Fibroblast of mammary gland (primary cell): Measurements from ENCODE around the gene FOXO3.

Source experiments
- DNase-seq: peaks from one replicate; pipeline ENCODE4 v3.0.0-alpha.2; 2010; ENCODE audit warnings: low read depth
- H3K4me3 ChIP-seq: 2 replicates; pipeline ENCODE4 v1.5.1; 2011; ENCODE audit warnings: low read depth, mild to moderate bottlenecking, low read length, moderate library complexity; ENCODE audit not compliant: control insufficient read depth
- TF ChIP-seq, protein P1 (sequence below): conservative IDR thresholded peaks from 2 replicates; pipeline ENCODE4 v1.5.1; 2011; ENCODE audit warnings: low read depth, low read length, inconsistent platforms; ENCODE audit not compliant: control insufficient read depth, insufficient read depth

FOXO3 gene

DNA sequence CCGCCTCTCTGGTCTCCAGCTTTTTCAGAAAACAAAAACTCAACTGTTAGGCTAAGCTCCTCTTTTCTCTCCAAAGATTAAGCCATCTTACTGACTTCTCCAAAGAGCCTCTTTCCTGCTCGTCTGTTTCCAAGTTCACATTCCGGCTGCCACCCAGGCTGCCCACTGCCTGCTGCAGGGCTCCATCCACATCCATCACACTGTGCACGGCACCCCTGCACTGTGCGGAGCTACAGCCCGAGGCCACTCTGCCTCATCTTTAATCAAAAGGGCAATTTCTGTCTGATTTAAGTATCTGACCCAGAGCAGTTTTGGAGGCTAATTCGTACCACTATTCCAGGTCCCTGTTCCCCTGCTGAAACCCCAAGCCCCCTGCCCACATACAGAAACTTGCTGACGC is 145.9 kb downstream of the FOXO3 start:
- TF ChIP-seq, protein P1, sequence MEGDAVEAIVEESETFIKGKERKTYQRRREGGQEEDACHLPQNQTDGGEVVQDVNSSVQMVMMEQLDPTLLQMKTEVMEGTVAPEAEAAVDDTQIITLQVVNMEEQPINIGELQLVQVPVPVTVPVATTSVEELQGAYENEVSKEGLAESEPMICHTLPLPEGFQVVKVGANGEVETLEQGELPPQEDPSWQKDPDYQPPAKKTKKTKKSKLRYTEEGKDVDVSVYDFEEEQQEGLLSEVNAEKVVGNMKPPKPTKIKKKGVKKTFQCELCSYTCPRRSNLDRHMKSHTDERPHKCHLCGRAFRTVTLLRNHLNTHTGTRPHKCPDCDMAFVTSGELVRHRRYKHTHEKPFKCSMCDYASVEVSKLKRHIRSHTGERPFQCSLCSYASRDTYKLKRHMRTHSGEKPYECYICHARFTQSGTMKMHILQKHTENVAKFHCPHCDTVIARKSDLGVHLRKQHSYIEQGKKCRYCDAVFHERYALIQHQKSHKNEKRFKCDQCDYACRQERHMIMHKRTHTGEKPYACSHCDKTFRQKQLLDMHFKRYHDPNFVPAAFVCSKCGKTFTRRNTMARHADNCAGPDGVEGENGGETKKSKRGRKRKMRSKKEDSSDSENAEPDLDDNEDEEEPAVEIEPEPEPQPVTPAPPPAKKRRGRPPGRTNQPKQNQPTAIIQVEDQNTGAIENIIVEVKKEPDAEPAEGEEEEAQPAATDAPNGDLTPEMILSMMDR: no peak
- H3K4me3 ChIP-seq: no peak overlapping the region
- no peak for DNase-seq

DNA sequence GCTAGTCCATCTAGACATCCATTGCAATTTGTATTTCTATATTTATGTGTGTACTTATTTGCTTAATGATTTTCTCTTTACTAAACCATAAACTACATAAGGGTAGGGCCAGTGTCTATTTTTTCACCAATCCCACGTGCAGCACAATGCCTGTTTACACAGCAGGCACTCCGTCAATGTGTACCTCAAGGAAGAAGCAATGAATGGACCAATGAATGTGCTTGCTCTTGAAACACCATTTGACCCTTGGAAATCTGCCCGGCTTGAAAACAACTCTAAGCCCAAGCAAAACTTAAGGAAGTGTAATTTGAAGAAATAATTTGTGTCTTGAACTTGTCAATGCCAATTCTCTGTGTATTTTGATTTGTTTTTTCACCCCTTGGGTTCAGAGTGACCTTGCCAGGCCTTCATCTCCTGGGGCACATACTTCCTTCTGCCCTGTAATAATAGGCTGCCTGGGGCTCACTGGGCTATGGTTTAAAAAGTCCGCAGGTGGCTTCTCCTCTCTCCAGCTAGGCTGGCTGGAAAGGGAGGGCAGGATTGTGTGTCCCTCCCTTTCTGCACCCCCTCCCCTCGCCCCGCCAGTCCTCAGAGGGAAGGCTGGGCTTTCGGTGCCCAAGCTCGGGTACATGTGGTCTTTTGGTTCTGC is 146.7 kb downstream of the FOXO3 start:
- no peak for DNase-seq

DNA sequence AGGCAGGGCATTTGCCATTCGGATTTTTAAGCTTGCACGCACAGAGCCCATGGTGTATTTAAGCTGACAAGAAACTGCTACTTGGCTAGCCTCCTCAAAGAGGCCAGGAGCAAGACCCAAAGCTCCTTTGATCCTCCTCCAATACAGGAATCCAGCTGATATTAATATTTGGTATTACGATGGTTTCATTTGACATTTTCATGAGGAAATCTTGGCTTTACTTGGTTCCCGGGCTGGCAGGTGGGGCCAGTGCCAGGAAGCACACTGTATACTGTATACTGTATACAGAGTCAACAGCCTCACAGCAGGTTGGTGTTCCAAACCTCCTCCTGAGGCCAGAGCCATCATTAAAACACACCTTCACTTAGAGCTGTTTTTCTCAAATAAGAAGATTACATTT is 149.3 kb downstream of the FOXO3 start:
- no peak for DNase-seq
- no peak overlapping the region for H3K4me3 ChIP-seq
- TF ChIP-seq, protein P1: no peak

More for the DNA sequence above, 146.7 kb downstream of the FOXO3 start:
- TF ChIP-seq, protein P1: no peak
- H3K4me3 ChIP-seq: no peak overlapping the region

DNA sequence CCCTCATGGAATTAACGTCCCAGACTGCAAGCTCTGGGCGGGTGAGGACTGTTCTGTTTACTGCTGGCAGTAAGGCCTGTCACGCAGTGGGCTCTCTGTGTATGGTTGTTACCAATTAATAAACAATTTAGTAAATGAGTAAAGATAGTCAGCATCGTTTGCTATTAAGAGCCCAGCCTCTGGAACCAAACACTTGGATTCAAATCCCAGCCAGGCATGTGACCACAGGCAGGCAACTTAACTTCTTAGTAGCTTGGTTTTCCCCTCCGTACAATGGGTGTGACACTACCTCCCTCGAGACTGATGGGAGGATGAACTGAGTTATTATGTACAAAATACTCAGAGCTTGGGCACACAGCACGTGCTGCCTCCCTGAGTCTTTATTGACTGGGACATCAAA is 149.8 kb downstream of the FOXO3 start:
- no peak overlapping the region for H3K4me3 ChIP-seq
- DNase-seq: no peak
- TF ChIP-seq, protein P1: no peak

DNA sequence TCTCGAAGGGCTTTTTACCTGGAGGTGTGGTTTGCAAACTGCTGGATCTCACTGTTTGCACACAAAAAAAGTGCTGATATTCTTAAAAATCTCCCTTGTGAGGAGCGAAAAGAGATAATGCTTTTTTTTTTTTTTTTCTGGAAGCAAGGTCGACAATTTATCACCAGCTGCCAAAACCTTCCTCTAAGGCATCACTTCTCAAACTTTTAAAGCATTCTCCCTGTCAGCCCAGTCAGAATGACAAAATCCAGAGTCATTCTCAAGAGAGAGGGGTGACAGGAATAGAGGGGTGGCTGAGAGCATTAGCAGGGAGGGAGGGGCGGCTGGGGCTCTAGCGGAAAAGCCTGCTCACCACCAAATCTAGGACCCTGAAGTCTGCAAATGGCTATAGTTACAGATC is 150.4 kb downstream of the FOXO3 start:
- TF ChIP-seq, protein P1: no peak
- H3K4me3 ChIP-seq: no peak overlapping the region
- DNase-seq: no peak

DNA sequence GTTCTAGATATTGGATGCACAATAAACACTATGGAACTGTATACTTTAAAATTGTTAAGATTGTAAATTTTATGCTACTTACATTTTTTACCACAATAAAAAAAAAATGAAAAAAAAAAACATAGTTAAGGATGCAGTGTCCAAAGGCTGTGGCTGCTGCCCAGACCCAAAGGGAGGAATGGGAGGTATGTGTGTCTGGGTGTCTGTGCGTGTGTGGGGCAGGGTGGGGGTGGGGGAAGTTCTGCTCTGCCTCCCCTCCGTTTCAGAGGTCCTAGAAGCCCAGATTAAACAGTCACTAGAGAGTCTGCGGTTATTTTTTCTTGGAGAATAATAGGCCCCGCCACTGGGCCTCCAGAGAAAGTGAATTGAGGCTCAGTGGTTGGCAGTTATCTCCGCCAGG is 151.1 kb downstream of the FOXO3 start:
- DNase-seq: no peak
- H3K4me3 ChIP-seq: no peak overlapping the region
- TF ChIP-seq, protein P1: no peak

DNA sequence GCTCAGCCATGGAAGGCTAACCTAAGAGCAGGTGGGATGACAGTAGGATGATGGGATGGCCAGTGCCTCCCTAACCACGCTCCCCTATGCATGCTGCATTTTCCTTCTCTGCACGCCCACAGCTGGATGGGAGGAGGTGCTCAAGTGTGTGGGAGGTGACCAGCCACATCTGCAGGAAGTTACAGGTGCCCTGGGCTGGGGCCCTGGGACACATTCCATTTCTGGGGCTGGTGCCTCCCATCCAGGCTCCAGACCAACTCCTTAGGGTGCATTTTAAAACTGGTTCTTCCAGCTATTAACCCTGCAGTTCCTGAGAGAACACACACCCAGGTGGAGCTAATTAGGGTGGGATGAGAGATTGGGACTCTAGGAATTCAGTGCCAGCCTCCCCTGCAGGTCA is 152.2 kb downstream of the FOXO3 start:
- TF ChIP-seq, protein P1: no peak
- H3K4me3 ChIP-seq: no peak overlapping the region
- no peak for DNase-seq
